Activated CD4-positive, CD25-positive, alpha-beta regulatory T cell treated with anti-CD3 and anti-CD28 coated beads, Interleukin-2, amount 50 U/mL, for 72 hours (primary cell): ENCODE results near the gene CLTCL1.

ENCODE experiments used
- DNase-seq: peaks from one replicate; pipeline ENCODE4 v3.0.0; 2021

Gene CLTCL1

DNA sequence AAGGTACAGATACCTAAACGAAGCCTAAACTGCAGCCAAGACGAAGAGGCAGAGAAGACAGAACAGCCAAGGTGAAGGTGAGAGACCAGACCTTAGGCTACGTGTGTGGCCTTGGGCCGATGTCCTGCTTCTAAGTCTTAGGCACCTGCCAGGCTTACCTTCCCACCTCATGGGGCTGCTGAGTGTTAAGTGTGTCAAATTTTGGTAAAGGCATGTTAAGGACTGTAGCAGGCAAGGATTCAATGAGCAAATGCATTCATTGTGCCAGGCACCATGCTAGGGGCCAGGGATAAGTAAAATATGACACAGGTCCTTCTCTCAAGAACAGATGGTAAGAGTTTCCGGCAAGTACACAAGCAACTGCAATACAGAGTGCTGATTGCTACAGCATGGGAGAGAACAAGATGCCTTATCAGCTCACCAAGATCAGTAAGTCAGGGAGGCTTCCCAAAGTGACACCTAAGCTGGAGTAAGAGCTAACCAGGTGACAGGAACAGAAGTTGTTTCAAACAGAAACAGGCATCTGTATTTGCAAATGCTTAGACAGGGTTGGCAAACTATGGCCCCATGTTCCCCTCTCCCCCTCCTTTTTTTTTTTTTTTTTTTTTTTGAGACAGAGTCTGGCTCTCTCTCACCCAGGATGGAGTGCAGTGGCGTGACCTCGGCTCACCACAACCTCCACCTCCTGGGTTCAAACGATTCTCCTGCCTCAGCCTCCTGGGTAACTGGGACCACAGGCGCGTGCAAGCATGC lies 46.7 kb downstream of the CLTCL1 start:
- no peak for DNase-seq

DNA sequence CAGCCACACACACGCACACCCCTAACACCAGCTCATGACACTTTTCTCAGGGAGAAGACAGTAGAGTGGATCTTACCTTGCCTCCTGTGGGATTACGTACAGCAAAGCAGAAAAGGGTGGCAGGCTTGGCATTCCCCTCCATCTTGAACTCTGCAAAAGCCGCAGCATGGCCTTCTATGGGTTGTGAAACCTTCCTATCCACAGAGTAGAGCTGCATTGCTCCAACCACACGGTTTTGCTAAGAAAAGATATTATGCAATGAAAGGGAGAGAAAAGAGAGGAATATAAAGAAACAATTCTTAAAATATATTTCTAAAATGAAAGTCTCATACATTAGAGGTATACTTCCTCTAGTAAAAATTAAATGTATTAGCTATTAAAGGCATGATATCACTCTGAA lies 48.8 kb downstream of the CLTCL1 start:
- DNase-seq = no peak

DNA sequence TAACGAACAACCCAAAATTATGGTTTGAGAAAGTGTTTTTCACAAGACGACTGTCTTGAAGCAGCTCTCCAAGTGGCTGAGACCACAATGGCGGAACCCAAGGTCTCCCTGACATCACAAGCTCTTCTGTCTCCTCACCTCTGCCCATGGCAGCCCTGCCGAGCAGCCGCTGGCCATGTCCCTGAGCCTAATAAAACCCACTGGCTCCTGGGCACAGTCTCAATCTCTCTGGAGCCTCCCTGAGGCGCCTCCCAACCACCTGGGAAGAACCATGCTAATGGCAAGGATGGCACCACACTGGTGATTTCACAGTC lies 50.0 kb downstream of the CLTCL1 start:
- no peak for DNase-seq

DNA sequence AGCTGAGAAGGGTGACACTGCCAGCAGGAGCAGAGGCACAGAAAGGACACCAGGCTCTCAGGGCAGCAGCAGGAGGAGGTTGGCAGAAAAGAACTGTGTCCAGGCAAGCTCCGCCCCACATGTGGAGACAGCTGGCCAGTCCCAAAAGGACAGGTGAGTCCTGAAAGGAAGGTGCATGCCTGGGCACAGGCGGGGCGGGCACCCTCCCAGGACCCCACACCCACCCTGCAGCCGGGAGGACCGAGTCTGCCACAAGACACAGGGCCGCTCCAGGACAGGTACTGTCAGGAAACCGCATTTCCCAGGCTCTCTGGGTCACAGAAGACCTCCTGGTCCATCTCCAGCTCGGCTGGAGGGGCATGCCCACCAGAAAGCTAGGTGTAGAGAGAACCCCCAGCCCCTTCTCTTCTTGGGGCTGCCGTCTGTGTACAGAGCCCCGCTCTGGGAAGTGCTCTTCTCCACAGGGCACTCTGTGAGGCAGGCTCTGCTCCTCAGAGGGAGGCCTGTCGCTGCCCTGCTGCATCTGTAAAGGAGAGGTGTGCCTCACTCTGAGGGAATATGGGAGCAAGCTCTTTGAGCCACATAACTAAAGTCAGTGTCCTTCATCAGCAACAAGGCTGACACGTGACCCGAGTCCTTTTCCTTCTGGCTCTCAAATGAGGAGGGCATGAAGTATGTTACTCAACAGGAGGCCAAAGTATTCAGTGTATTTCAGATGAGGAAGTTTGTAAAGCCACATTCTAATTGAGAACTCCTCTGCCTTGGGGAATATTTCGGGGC lies 50.5 kb downstream of the CLTCL1 start:
- no peak for DNase-seq

DNA sequence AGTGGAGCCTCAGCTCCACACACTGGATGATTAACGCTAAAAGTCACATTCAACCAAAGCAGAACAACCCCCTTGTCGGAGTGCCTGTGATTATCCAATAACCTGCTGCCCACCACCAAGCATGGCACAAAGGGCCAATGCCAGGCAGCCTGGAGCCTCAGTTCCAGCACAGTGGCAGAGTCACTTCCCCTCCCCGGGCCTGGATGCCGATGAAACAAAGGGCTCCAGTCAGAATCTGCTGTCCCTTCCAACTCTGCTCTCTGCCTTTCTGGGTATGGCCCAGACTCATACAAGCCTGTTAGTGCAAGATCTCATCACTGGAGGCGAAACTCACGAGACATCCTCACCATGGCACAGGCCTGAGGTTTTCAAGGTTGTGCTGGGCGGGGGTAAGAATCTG lies 52.1 kb downstream of the CLTCL1 start:
- no peak for DNase-seq

GRCh38 chr22:19238900-19239299 lies 52.6 kb downstream of the CLTCL1 start:
- DNase-seq = no peak

DNA sequence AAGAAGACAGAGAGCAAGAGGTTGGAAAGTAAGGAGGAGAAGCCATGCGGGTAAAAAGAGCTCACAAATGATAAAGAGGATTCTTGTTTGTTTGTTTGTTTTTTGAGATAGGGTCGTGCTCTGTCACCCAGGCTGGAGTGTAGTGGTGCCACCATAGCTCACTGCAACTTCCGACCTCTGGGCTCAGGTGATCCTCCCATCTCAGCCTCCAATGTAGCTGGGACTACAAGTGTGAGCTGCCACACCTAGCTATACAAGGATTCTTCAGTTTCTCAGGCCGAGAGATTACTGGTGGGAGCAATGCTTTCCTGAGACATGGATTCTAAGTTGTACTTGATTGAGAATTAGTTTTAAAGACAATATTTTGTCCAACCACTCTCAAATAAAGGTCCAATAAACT lies 55.6 kb downstream of the CLTCL1 start:
- no peak for DNase-seq

- DNase-seq = no peak
Observed at GRCh38 chr22:19234126-19234896, 57.2 kb downstream of the CLTCL1 start.

GRCh38 chr22:19233189-19233661 lies 58.3 kb downstream of the CLTCL1 start:
- no peak for DNase-seq

DNA sequence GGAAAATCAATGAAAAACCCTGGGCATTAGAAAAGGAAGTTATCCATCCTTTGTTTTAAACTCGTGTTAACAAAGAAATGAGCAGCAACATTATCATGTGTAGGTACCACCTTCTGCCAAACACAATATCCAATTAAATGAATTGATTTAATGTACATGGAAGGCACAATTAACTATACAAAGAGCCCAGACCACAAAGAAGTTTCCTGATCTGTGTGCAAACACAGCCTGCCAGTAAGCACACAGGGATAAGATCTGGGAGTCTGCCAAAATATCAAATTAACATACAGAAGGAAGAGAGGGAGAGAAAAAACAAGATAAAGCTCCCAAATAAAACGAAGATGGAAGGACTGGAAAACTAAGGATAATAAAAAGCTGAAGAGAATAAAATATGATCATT lies 58.9 kb downstream of the CLTCL1 start:
- DNase-seq = no peak

- no peak for DNase-seq
Observed at GRCh38 chr22:19231986-19232385, 59.5 kb downstream of the CLTCL1 start.

GRCh38 chr22:19229600-19229999 lies 61.9 kb downstream of the CLTCL1 start:
- no peak for DNase-seq

DNA sequence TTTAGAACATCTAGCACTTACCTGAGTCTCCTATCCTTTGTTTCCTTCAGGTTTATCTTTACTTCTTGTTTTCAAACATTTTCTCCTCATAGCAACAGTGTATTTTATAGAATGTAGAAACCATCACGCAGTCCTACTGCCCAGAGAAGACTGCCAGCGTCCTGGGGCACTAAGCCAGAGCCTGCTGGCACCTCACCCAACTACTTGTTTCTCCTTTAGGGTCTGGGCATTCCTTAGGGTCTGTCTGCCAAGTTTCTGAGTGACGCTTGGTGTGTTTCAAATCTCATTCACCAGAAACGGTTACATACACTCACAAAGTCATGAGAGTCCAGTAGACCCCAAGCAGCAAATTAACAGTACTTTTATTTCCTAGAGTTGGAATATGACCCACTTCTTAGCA lies 63.3 kb downstream of the CLTCL1 start:
- DNase-seq = no peak

DNA sequence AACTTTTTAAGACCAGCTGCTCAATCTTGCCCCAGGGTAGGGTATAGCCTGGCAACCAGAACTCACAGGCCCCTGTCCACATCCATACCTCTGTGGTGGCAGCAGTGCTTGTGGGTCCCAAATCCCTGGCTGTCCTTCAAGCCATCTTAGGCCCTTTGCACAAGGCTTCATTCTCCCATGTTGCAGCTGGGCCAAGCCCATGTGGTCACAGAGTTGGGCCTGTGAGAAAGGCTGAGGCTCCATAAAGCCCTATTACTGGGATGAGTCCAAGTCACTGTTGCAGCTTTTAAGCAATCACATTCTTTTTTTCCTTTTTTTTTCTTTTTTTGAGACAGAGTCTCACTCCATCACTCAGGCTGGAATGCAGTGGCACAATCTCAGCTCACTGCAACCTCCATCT lies 65.1 kb downstream of the CLTCL1 start:
- DNase-seq = no peak

DNA sequence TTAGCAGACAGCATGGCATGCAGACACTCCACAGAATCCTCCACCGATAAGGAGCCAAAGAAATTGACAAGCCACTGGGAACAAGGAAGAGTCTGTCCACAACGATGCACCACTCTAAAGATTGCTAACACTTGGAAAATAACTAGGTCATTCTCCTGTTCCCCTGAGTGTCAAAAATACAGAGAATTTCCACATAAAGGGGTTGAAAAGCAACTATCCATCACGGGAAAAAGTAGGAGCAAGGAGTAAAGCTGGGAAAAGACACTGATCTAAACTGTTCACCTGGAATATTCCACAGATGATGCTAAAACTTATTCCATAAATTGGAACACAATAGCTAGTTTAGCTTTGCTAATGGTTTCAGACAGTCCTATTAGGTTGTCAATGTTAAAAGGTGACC lies 66.0 kb downstream of the CLTCL1 start:
- DNase-seq = no peak

DNA sequence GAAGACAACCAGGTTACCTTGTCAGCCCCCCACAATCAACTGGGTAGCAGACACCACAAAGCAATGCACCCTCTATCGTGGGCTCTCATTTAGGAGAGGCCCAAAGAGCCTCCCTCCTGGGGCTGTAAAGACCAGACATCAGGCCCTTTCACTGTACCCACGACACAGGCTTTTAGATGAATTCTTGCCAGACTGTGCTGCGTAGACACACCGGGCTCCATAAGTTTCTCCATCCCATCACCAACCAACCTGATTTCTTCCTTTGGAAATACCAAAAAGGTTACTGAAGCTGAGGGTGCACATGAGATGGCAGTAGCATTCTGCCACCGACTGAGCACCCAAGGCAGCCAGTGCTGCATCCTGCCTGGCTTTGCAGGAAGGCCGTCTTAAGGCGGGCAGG lies 66.5 kb downstream of the CLTCL1 start:
- DNase-seq = no peak

DNA sequence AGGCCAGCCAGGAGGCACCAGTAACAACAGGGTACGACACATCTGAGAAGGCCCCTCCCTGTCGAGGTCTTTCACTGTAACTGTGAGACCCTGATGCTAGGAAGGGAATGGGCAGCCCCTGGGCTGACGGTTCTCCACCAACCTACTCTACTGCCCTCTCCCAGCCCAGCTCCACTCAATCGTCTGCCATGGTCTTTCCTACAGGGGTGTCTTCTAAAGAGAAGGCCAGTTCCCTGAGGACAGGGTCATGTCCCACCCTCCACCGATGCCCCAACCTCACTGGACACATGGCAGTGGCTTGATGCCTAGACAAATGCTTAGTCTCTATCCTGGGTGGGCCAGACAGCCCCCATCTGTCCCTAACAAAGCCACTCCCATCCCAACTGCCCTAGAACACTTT lies 67.0 kb downstream of the CLTCL1 start:
- DNase-seq = no peak

DNA sequence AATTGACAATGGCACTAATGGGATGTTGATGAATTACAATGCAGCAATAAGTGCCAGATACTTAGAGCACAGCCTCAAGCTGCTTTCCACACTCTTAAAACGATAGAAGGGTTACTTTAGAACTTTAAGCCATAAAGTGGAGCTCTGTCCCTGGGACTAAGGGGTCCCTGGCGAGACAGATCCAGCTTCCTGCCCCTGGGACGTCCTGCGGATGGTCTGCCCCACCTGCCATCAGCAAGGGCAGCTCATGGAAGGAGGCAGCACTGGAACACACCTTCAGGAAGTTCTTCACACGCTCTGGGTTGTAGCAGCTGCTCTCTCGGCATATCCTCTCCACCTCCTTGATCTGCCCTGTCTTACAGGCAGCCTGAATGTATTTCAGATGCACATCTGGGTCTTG lies 67.9 kb downstream of the CLTCL1 start:
- no peak for DNase-seq

- no peak for DNase-seq
Observed at GRCh38 chr22:19223110-19223509, 68.4 kb downstream of the CLTCL1 start.

DNA sequence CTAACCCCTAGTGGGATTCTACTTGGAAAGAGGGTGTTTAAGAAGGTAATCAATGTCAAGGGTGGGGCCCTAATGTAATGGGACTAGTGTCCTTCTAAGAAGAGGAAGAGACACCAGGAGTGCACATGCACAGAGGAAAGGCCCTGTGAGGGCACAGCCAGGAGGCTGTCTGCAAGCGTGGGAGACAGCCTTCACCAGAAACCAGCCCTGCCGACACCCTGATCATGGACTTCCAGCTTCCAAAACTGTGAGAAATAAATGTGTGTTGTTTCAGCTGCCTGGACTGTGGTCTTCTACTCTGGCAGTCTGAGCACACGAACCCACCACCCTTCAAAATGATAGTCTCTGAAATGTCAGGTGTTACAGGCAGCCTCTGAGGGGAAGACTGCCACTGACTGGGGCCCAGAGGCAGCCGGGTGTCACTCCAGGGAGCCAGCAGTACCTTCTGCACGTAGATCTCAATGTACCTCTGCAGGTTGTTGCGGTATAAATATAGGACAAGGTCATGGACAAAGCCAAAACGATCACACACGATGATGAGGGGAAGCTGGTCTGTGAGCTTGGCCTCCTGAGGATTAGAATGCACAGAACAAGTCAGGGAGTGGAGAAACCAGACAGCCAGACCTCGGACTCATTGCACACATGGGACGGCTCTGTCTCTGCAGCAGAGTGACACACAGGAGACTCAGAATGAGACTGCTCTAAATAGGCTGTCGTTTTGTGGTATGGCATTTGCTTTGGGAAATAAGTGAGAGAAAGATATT lies 69.1 kb downstream of the CLTCL1 start:
- no peak for DNase-seq

- DNase-seq = no peak
Observed at GRCh38 chr22:19220867-19221266, 70.7 kb downstream of the CLTCL1 start.

- no peak for DNase-seq
Observed at GRCh38 chr22:19218541-19219233, 72.8 kb downstream of the CLTCL1 start.
